Stimulated activated naive CD4-positive, alpha-beta T cell treated with Interleukin-2 at 50 U/mL for 16 hours (primary cell): ENCODE data around the gene LRRC9.
"Not testable (repeated sequence)": the region's sequence is repeated elsewhere in the genome, so short reads cannot be mapped to it uniquely, and the experiment has no call there.

Source experiments
- DNase-seq: peaks from one replicate; lab custom pipeline; 2025; lab: John Stamatoyannopoulos, UW

The LRRC9 gene

GRCh38 chr14:59957890-59958289, 37.9 kb downstream of the LRRC9 start:
- DNase-seq = not testable (repeated sequence)

- no peak for DNase-seq
Observed at GRCh38 chr14:59959668-59960067, 39.7 kb downstream of the LRRC9 start.

- DNase-seq = no peak
Observed at GRCh38 chr14:59961518-59962062, 41.6 kb downstream of the LRRC9 start.

GRCh38 chr14:59964251-59965007, 44.5 kb downstream of the LRRC9 start:
- no peak for DNase-seq

- no peak for DNase-seq
Observed at GRCh38 chr14:59969319-59969718, 49.4 kb downstream of the LRRC9 start.

- DNase-seq = no peak
Observed at GRCh38 chr14:59981564-59981963, 61.6 kb downstream of the LRRC9 start.

- no peak for DNase-seq
Observed at GRCh38 chr14:59983048-59983447, 63.1 kb downstream of the LRRC9 start.

GRCh38 chr14:59986556-59987059, 66.7 kb downstream of the LRRC9 start:
- no peak for DNase-seq

- DNase-seq = no peak
Observed at GRCh38 chr14:59997449-59997848, 77.5 kb downstream of the LRRC9 start.

- DNase-seq = no peak
Observed at GRCh38 chr14:59997966-59998365, 78.0 kb downstream of the LRRC9 start.

- DNase-seq = no peak
Observed at GRCh38 chr14:59998564-59998963, 78.6 kb downstream of the LRRC9 start.

GRCh38 chr14:60002819-60003492, 83.0 kb downstream of the LRRC9 start:
- DNase-seq = no peak

- DNase-seq = no peak
Observed at GRCh38 chr14:60003991-60004390, 84.0 kb downstream of the LRRC9 start.

GRCh38 chr14:60008042-60008441, 88.1 kb downstream of the LRRC9 start:
- no peak for DNase-seq

GRCh38 chr14:60010263-60010662, 90.3 kb downstream of the LRRC9 start:
- not testable (repeated sequence) for DNase-seq

- no peak for DNase-seq
Observed at GRCh38 chr14:60014402-60014801, 94.5 kb downstream of the LRRC9 start.

- DNase-seq = no peak
Observed at GRCh38 chr14:60021619-60022018, 101.7 kb downstream of the LRRC9 start.

- no peak for DNase-seq
Observed at GRCh38 chr14:60025571-60025970, 105.6 kb downstream of the LRRC9 start.

- no peak for DNase-seq
Observed at GRCh38 chr14:60035177-60035576, 115.2 kb downstream of the LRRC9 start.

- not testable (repeated sequence) for DNase-seq
Observed at GRCh38 chr14:60047976-60048375, 128.0 kb downstream of the LRRC9 start.

GRCh38 chr14:60051721-60052221, 131.8 kb downstream of the LRRC9 start:
- no peak for DNase-seq

- no peak for DNase-seq
Observed at GRCh38 chr14:60058087-60058486, 138.1 kb downstream of the LRRC9 start.

GRCh38 chr14:60061371-60061770, 141.4 kb downstream of the LRRC9 start:
- DNase-seq = no peak
